Astrocyte of the hippocampus (primary cell): Measurements from ENCODE around the gene GPC6.

Experiments used
- DNase-seq: peaks from one replicate; pipeline ENCODE4 v3.0.0; 2011; ENCODE audit warnings: low read depth, low spot score

The GPC6 gene

DNA sequence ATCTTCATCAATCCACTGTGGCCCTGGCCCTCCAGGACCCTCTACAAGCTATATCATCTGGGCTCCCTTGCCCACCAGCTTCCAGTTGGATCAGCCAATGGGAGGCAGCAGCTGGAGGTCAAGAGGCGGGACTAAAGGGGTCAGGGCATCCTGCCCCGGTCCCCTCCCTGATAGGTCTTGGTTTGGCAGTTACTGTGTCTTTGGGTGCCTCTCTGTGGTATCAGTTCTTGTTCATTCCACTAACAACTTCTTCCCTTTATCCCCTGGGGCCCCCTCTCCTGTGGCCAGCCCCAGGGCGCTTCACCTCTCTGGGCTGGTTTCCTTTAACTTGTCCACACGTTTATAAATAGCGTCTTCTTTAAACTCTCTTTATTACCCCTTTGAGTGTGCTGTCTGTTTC is 1169.3 kb downstream of the GPC6 start:
- no peak for DNase-seq

DNA sequence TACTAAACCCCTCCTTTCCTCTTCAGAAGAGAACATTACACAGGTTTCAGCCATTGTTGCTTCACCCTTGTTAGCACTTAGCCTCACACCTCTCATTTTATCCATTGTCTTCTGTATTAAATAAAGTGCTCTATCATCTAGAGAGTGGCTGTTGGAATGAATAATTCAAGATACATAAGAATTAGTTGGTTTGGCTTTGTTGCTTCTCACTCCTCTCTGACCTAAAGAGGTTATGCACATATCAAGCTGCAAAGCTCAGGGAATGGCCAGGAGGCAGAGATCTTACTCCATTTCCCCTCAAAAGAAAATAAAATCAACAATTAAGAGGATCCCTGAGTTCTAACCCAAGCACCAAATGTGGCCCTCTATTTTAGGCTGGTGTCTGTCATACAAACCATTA is 1173.2 kb downstream of the GPC6 start:
- DNase-seq, result no peak

DNA sequence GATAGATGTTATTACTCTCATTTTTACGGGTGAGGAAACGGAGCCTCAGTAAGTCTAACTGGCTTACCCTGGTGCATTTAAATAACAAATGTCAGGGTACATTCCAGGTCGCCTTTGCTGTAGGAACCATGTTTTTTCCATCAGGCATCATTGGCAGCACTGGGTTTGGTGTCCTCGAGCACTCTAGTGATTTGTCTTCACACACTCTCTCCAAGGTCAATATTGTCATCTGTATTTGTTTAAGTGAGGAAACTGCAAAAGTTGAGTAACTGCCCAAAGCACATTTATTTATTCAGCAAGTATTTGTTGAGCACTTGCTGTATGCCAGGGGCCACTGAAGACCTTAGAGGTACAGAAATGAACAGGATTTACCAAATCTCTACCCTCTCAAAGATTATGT is 1174.3 kb downstream of the GPC6 start:
- DNase-seq, result no peak

DNA sequence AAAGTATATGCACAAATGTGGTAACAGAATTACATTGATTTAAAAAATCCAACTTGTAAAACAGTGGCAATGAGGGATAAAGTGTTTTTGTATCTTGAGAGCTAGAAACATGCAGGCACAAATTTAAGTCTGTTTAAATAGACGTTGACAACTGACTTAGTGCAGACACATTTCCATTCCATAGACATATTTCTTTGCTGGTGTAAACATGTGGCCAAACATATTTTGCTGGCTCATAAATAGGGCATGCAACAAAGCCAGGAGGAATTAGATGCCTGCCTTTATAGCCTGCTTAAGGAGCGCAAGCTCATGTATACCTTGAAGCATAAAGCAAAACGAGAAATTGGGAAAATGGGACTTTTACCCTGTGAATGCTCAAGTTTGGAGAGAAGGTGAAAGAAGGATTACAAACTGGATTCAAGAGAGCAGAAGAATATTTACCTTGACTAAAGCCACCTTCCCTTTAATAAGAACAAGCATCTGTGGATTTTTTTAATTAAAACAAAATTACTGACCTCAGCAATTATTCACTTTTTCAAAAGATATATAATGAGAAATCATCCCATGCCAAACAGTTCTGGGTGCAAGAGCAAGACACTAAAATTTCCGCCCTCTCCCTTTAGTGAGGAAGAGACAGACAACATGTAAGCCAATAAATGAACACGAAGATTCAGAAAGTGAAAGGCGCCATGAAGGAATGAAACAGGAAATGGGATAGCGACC is 1181.9 kb downstream of the GPC6 start:
- DNase-seq, result no peak

DNA sequence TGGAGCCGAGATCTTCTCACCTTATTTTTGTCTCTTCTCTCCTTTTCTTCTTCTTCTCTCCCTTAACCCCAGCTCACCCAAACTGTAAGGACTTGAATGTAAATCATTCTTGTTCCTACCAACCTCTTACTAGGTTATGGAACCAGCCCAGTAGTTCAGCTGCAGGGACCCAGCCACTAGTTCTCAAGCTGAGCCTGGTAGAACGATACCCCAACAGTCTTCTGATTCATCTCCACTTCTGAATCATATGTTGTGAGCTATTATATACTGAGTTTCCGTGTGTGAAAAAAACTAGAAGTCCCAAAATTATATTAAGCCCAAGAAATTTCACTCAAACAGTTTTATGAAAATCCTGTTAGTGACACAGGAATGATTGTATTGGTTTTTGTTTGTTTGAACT is 1185.1 kb downstream of the GPC6 start:
- no peak for DNase-seq

DNA sequence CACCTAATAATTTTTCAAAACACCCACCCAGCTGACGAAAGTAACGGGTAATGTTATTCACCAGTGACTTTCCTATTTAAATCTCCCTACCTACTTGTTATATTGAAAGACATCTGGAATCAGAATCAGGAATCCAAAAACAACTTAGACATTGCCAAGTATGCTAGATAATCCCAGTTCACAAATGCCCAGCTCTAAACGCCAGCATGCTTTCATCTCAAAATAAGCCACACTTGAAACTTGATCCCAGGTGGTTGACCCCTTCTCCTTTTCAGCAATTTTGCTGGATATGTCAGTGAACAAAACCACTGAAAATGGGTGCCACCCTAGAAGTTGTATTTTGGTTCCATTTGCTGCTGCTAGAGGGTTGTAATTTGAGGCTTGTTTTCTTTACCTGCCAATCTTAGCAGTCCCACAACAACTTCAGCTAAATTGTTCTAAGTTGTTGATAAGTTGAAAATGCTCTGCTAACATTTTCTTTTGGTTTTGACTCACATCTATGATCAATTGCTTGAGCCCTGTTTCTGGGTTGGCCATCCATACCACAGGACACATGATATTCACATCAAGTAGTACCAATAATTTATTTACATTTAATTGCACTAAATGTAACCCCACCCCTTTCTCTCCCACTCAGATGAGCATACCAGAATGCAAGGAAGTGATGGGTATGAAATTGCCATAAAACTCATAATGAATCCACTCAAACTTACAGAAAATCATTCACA is 1186.4 kb downstream of the GPC6 start:
- DNase-seq, result peak; percentile 62

DNA sequence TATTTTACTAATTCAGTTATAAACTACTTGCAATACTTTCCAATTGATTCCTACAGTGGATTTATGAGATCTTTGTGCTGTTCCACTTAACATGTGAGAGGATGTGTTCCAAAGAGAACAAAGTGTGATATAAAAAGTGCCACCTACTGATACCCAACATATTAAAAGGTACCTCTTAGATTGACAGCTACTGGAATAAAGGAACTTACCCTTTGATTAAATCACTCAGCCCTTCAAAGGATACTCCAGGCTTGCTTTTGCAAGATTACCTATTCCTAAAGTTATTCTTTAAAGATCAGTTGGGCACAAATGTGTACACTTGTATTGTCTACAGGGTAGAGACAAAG is 1187.0 kb downstream of the GPC6 start:
- DNase-seq, result no peak

DNA sequence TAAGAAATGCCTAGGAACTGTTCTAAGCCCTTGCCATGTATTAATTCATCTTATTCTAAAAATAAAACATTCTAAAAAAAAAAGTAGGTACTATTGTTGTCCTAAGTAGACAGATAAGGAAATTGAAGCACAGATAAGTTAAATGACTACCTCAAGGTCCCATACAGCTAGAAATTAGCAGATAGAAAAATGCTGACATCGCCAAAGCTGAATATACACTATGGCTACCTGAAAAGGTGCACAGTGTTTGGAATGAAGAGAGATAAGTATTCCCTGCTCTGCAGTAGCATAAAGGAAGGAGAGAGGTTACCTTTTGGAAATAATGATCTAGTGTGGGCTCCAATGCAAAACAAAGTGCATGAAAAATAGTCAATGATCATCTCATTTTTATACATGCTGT is 1187.5 kb downstream of the GPC6 start:
- DNase-seq, result no peak

DNA sequence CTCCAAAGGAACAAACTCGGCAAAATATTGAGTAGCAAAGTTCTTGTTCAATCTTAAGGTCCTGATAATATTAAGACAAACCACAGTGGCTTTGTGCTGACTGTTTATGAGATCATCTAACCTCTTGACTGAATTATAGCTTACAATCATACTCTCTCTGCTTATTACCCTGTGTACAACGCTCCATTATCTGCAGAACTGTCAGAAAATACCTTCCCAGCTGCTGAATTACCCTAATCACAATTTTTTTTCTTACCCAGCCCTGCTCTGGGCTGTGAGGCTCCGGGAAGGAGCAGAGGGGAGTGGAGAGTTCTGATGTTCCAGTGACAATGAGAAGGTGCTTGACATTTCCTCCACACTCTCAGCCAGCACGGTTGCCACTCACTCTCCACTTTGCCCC is 1188.1 kb downstream of the GPC6 start:
- DNase-seq, result no peak

DNA sequence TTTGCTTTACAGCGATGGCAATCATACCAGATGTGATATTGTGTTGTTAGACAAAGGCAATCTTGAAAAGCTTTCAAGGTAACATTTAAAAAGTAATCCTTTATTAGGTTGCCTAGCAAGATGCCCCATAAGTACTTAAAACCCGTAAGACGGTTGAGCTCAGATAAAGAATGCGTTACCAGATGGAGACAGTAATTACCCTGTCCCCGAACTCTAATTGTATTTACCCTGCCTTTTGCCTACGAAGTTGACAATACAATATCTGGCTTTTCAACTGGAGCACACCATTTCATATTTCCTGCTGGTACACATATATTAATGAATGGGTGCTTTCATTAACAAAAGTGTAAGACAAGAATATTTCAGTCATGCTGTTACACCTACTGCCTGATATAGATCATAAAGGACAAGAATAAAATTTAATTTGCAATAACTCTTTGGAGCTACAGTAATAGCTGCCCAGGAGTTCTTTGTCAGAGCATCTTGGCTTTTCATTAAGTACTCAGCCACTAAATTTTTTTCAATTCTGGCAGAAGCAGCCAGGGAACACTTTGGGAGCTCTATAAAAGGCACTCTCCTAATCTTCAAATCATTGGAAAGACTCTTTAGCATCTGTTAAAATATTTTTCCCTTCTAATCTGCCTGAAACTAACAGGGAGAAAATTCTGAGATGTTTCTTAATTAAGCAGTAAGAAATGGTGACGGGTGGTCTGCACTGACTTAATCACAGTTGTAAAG is 1189.1 kb downstream of the GPC6 start:
- no peak for DNase-seq

DNA sequence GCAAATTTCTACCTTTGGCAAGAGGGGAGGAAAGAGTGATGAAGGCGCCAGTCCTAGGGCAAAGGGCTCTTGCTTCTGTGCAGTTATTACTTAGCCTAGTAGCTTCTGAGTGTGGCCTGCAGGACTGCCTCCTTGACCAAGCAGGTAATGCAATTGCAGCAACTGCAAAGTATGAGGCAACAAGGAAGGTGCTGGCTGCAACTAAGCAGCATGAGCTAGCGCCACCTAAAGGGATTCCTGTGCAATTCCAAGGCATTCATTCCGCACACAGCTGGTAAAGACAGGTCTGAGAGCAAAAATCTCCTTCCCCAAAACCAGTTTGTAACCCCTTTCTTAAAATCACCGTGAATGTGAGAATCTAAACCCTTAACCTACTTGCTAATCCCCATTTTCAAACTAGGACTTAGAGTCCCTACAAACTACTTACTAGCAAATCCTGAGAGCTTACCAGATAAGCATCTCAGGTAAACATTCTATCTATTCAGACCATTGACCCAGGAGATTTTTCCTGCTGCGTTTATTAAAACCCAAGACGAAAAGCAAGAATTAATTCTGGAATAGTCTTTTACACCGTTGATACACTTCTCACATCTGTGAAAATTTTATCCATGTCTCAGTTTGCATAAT is 1190.0 kb downstream of the GPC6 start:
- peak; percentile 15 for DNase-seq

DNA sequence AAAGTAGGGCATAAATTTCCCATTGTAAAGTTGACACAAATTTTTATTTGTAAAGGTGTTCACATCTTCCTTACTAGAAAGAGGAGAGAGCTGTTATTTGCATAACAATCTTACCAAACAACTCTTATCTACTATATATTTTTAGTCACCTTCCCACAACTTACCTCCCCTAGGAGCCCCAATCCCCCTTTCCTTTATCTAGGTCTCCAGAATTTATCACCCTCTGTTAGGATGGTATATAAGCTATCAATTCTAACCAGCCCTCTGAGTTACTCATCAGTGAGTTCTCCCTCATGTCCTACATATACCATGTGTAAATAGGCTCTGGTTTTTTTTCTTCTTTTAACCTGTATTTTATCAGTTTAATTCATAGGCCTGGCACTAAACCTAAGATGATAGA is 1190.7 kb downstream of the GPC6 start:
- DNase-seq, result no peak

DNA sequence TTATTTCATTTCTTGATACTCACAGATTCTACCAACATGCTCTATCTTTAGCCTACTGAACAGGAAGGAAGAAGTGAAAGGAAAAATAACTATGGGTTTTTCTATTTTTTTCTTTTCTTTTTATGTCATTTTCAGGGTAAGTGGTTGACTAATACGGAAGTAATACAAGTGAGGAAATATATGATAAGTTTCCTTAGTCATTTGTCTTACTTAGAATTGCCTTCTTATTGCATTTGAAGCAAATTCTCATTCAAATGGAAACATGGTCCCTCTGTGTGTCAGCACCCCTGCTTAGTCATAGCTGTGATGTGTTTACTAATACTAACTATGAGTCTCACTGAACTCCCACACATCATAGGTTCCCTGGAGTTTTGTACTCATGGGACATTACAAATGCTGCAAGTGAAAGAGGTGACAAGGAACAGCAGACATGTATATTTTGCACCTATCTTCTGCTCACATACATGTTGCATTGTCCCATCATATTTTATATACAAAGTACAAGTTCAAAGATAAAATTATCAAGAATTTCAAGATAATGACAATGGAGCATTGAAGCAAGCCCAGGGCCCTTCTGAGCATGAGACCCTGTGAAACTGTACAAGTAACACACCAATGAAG is 1192.8 kb downstream of the GPC6 start:
- DNase-seq, result peak; percentile 4

DNA sequence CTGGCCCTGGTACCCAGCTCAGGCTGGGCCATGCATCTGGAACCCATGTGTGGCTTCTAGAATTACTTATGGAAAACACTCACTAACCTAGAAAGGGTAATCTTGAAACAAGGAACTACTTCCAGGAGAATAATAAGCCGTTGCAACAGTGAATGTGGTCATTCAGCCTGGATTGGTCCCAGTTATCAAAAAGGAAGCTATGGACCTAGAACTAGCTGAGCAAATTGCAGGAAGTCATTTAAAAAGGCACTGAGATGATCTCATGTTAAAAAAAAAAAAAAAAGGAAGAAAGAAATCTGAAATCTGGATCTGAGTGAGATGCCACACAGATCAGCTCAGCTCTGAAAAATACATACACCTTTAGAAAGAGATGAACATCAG is 1193.3 kb downstream of the GPC6 start:
- no peak for DNase-seq

DNA sequence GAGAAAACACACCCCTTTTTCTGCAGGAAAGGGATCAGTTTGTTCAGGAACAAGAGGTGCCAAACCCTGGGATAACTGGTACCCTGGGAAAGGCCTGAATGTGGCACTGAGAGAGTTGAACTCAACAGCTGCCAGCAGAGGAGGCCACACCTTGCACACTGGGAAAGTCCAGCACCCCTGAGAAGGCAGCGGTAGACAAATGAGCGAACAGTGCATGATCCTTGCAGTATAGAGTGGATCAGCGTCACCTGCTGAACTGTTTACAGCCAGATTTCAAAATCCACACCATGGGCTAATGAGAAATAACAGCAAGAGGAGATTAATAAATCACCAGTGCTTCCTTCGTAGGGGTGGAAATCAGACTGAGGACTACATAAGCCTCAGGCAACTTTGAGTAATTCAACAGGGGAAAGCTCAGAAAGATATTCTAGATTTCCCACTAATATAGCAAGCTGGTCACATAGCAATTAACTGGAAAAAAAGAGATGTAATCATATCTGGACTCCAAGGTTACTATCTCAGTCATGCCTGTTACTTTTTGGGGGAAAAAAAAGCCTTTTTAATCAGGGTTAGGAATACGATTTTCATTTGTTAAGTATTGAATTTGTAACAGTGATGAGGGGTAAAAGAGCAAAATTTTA is 1200.8 kb downstream of the GPC6 start:
- DNase-seq, result no peak

DNA sequence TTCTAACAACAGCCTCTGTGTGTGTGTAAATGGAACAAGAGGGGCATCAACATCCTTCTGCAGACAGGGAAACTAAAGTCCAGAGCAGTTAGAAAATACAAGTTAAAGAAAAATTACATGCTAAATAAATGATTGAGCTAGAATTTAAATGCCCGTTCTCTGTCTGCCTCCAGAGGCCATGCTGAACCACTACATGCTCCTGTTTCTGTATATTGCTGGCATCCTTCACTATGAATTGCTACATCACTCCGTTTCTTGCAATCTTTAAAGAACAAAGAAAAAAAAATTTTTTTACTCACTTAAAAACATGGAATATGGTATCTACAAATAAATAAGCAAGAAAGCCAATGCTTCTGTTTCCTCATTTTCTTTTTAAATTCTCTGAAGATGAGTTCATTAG is 1205.0 kb downstream of the GPC6 start:
- DNase-seq, result no peak

DNA sequence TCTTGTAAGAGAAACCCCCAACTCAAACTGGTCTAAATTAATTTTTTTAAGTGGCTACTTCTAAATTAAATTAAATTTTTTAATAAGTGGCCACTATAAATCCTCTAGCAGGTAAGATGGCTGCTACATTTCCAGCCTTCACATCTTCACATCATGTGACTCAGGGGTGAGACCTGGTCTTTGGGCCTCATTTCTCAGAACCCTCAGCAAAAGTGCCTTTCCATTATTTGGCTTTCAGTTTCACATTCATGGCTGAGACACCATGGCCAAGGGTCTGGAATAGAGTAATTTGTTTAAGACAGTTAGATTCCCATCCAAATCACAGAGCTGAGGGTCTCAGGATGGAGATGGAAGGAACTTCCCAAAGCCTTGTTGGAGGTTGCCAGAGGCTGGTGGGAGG is 1205.4 kb downstream of the GPC6 start:
- DNase-seq, result no peak

DNA sequence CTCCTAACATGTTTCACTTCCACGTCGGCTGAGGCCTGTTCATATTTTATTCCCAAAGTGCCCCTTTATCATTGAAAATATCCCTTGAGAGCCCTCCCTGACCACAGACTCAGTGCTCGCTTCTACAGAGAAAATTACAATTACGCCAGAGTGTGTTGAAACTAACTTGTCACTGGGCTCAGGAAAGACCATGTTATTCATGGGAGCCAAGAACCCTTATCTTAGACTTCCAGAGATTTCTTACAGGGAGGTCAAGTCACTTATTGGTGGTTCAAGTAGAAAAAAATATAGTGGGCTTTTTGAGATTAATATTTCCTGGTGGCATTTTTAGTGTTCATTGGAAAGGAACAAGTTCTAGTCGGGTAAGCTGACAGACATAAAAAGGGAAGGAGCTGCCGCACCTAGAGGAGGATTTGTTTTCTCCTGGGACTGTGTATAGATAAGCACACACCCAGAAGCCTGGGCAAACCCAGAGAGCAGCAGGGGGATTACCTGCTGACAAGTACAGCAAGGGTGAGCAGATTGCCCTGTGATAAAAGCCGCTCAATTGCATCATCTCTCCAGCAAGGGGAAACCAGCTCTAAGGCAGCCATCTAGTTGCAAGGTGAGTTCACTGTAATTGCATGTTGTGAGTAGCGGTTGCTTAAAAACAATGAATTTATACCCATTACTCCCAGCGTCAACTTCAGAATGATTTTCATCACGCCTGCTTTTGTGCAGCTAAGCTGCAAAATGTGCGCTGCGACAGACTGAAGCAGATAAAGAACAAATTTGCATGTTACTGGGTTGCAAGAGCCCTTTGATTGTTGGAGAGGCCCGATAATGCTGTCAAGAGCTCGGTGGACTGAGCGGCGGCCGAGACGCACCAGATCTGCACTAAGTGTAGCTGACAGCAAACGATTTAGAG is 1206.7 kb downstream of the GPC6 start:
- peak; percentile 24 for DNase-seq

DNA sequence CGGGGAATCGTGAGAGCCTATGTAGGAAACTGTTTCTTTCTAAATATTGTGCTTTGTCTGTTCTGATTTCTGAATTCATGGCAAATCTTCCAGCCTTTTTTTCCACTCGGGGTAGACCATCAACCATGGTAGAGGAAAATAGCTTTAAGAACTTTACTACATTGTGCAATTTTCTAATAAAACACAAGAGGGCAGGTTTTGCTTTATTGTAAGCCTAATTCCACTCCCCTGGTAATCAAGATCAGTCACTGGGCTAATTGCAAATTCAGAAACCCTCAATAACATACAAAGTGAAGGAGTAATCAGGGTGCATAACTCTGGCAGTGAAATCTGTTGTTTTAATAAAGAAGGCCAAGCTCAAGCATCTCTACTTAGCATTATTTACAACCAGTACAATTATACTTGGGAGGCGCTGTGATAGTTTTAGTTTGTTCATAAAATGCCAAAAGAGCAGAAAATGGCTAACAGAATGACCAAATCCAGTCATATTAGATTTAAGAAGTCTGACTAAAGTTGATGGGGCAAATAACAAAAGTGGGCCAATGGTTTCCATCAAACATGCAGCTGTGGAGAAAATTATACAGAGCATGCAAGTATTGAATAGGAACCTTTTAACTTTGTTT is 1209.1 kb downstream of the GPC6 start:
- peak; percentile 64 for DNase-seq

DNA sequence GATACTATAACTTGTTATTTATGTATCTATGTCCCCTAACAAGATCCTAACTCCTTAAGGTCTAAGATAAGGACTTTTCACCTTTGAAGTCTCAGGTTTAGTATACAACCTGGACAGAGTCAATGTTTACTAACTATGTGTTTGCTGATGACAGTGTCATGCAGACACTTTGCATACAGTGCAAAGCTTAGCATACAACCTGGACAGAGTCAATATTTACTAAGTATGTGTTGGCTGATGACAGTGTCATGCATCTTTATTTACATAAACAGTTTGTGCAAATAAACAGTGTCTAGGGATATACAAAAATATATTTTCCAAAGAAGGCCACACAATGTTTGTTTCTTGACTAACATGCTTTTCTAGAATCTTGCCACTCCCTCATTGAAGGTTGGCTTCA is 1218.2 kb downstream of the GPC6 start:
- DNase-seq, result no peak
